Lung (tissue), 12 donors: ENCODE measurements around the gene VASP. TPM values are rescaled to one million over a fixed set of nuclear protein-coding genes. Genes with fewer than 3 reads are reported as not detected.

Experiments
- ATAC-seq: fragments of 200-7000 bp; cut with Tn5 transposase; one replicate; pipeline ENCODE4 v1.9.1; 2020; ENCODE audit warnings: moderate number of reproducible peaks; ENCODE audit not compliant: insufficient read depth, low FRiP score
- DNase-seq, 3 donors: peaks; one replicate each; pipeline ENCODE4 v3.0.0-alpha.2; 2013 to 2017
- H3K27ac ChIP-seq, 2 donors: one replicate each; pipeline ENCODE4 v1.5.1; 2013; ENCODE audit warnings: mild to moderate bottlenecking in 2 of 2, moderate library complexity in 2 of 2, control low read depth in 1 of 2, inconsistent platforms in 1 of 2, low read depth in 1 of 2, low read length in 1 of 2
- H3K27me3 ChIP-seq, 3 donors: one replicate each; pipeline ENCODE4 v1.5.1; 2013; ENCODE audit warnings: low read length in 2 of 3; ENCODE audit not compliant: control insufficient read depth in 3 of 3, insufficient read depth in 3 of 3
- H3K36me3 ChIP-seq, 4 donors: one replicate each; pipeline ENCODE4 v1.5.1; 2013; ENCODE audit warnings: low read length in 4 of 4, mild to moderate bottlenecking in 1 of 4, moderate library complexity in 1 of 4; ENCODE audit not compliant: control insufficient read depth in 4 of 4, insufficient read depth in 4 of 4
- H3K4me1 ChIP-seq, 5 donors: one replicate each; pipeline ENCODE4 v1.5.1; 2013; ENCODE audit warnings: low read length in 5 of 5, mild to moderate bottlenecking in 2 of 5, moderate library complexity in 1 of 5; ENCODE audit not compliant: control insufficient read depth in 5 of 5, insufficient read depth in 5 of 5
- H3K4me3 ChIP-seq: one replicate; pipeline ENCODE4 v1.5.1; 2013; ENCODE audit warnings: mild to moderate bottlenecking, control low read depth, moderate library complexity
- H3K9ac ChIP-seq, 2 donors: one replicate each; pipeline ENCODE4 v1.5.1; 2013; ENCODE audit warnings: low read length in 2 of 2, control low read depth in 1 of 2; ENCODE audit not compliant: insufficient read depth in 1 of 2
- H3K9me3 ChIP-seq, 4 donors: one replicate each; pipeline ENCODE4 v1.5.1; 2013; ENCODE audit warnings: low read length in 3 of 4, mild to moderate bottlenecking in 1 of 4, moderate library complexity in 1 of 4; ENCODE audit not compliant: control insufficient read depth in 4 of 4, insufficient read depth in 3 of 4
- WGBS, 2 donors: extraction: QIAGEN DNeasy Blood & Tissue Kit; methylation state at CpG; one replicate each; pipeline ENCODE4 v1.1.7; 2013; 5-methylcytosine and 5-hydroxymethylcytosine counted together
- polyA plus RNA-seq, 2 donors: library from polyadenylated mRNA; stranded (reverse); fragments of 200-250 nt; gene quantifications; one replicate each; pipeline ENCODE4 v1.2.1, GENCODE V29; 2013
- total RNA-seq, 2 donors: library from RNA; depleted of rRNA in 1 of 2; stranded (reverse); fragments of >200 nt in 1 of 2; gene quantifications; one replicate each; pipeline ENCODE4 v1.2.1, GENCODE V29; 2014 to 2021
- TF ChIP-seq, protein P1 (sequence below): IDR thresholded peaks from 2 replicates; pipeline ENCODE4 v1.5.1; 2012; ENCODE audit warnings: mild to moderate bottlenecking; ENCODE audit errors: control extremely low read depth, extremely low read depth
- donor health status: control.
- donor health status: control.
- donor health status: Bipolar disorder and iron deficiency.
- donor health status: healthy.
- donor health status: DM: yes; HTN: yes; CAD: no.

VASP gene
- total and polyA plus RNA-seq, 4 donors: 49.1 to 237 (median 170) TPM

DNA sequence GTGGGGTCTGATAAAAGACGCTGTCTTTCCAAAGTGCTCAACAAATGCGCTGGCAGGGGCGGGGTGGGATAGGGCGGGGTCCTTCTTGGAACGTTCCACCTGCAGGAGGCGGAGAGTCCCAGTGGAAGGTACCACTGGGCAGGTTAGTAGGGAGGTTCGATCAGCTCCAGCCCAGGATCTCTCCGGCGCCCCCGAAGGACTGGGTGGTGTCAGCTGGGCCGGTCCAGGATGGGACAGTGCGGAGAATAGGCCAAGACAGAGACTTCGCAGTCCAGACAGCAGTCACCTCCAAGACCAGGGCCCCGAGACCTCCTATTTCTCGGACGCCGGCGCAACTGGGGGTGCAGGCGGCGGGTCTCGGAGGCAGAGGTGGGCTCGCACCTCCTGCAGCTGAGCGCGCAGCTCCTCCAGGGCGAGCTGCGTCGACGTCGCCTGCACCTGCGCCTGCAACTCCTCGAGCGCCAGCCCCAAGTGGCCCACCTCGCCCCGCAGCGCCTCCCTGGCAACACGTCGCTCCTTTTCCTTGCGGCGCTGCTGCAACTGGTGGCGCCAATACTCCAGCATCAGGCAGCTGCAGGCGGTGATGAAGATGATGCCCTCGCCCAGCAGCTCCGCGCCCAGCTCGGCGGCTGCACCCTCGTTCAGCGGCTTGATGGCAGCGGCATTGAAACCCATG, 21.6 kb downstream of the VASP start:
- no peak for ATAC-seq
- peak; percentile 22 to 38 (median 33) for DNase-seq
- peaks cover 0 to 5% (median under 1%) of the 10 kb centered on the region in 4 donors for H3K9me3 ChIP-seq
- WGBS, 2 donors: 11 to 13% methylated on average over 38 to 49 of the region's 49 CpGs
- no peak overlapping the region for H3K9ac ChIP-seq
- H3K27me3 ChIP-seq: peaks cover 0 to 19% (median 13%) of the 10 kb centered on the region in 3 donors
- peaks cover 7 to 22% (median 11%) of the 10 kb centered on the region in 4 donors for H3K36me3 ChIP-seq
- peaks cover 0 to 7% (median 0%) of the 10 kb centered on the region in 5 donors for H3K4me1 ChIP-seq
- TF ChIP-seq, protein P1, sequence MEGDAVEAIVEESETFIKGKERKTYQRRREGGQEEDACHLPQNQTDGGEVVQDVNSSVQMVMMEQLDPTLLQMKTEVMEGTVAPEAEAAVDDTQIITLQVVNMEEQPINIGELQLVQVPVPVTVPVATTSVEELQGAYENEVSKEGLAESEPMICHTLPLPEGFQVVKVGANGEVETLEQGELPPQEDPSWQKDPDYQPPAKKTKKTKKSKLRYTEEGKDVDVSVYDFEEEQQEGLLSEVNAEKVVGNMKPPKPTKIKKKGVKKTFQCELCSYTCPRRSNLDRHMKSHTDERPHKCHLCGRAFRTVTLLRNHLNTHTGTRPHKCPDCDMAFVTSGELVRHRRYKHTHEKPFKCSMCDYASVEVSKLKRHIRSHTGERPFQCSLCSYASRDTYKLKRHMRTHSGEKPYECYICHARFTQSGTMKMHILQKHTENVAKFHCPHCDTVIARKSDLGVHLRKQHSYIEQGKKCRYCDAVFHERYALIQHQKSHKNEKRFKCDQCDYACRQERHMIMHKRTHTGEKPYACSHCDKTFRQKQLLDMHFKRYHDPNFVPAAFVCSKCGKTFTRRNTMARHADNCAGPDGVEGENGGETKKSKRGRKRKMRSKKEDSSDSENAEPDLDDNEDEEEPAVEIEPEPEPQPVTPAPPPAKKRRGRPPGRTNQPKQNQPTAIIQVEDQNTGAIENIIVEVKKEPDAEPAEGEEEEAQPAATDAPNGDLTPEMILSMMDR: no peak
- H3K27ac ChIP-seq: no peak overlapping the region
- no peak overlapping the region for H3K4me3 ChIP-seq

DNA sequence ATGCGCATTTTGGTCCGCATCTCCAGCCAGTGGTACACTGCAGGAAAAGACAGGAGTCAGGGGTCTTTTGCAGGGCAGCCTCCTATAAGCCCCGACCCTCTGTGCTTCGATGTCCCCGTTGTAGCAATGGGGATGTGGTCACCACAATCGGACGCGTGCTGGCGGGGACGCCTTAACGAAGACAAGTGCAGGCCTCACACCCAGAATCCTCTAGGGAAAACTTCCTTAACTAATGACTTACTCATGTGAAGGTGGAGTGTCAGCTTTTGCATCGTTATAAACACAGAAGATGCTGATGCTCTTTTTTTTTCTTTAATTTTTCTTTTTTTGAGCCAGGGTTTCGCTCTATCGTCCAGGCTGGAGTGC, 22.1 kb downstream of the VASP start:
- 28 to 30% methylated on average over 14 of the region's 14 CpGs for WGBS, 2 donors
- Histone ChIP-seq H3K36me3 (peaks cover 7 to 21% (median 9%) of the 10 kb centered on the region in 4 donors), H3K27me3 (peaks cover 0 to 19% (median 13%) of the 10 kb centered on the region in 3 donors), H3K9ac (no peak overlapping the region), H3K4me3 (no peak overlapping the region), H3K9me3 (peaks cover 0 to 5% (median under 1%) of the 10 kb centered on the region in 4 donors), H3K4me1 (peaks cover 0 to 7% (median 0%) of the 10 kb centered on the region in 5 donors), H3K27ac (no peak overlapping the region)
- ATAC-seq (no peak), DNase-seq (no peak)
- TF ChIP-seq, protein P1: no peak

DNA sequence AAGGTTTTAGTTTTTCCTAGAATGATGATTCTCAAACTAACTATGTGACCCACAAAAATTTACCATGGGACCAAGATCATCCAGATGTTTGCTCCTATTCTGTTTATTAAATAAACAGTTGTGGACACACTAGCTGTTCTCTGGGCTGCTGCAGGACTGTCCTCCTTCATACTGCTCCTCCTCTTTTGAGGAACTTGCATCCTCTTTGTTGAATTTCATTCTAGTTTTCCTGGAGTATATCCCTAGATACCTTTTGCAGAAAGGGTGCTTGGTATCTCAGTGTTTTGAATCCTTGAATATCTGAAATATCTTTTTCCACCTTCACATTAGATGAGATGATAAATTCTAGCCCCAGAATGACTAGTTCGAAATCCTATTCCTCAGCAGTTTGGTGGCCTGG, 24.1 kb downstream of the VASP start:
- peaks cover 0 to 5% (median under 1%) of the 10 kb centered on the region in 4 donors for H3K9me3 ChIP-seq
- no peak overlapping the region for H3K27ac ChIP-seq
- no peak overlapping the region for H3K4me3 ChIP-seq
- H3K36me3 ChIP-seq: peaks cover 0 to 7% (median 1%) of the 10 kb centered on the region in 4 donors
- TF ChIP-seq, protein P1: no peak
- WGBS, 2 donors: 100% methylated on average over 1 of the region's 1 CpG
- no peak overlapping the region for H3K9ac ChIP-seq
- H3K4me1 ChIP-seq: peaks cover 0 to 7% (median 0%) of the 10 kb centered on the region in 5 donors
- DNase-seq (no peak), ATAC-seq (no peak)
- peaks cover 0 to 19% (median 13%) of the 10 kb centered on the region in 3 donors for H3K27me3 ChIP-seq
